Activated CD8-positive, alpha-beta memory T cell treated with anti-CD3 and anti-CD28 coated beads, Interleukin-2, amount 50 U/mL, for 24 hours (primary cell): Measurements from ENCODE around the gene SEC61G.

Source experiments
- DNase-seq: peaks from one replicate; pipeline ENCODE4 v3.0.0-alpha.2; 2020; ENCODE audit errors: extremely low read depth

The SEC61G gene

GRCh38 chr7:54764861-54765260 is 5.8 kb upstream of the SEC61G start:
- no peak for DNase-seq

- no peak for DNase-seq
Observed at GRCh38 chr7:54757711-54758110, 1.3 kb downstream of the SEC61G start.

- no peak for DNase-seq
Observed at GRCh38 chr7:54749200-54749599, 9.8 kb downstream of the SEC61G start.

GRCh38 chr7:54747234-54747633 is 11.8 kb downstream of the SEC61G start:
- no peak for DNase-seq

GRCh38 chr7:54743580-54743979 is 15.4 kb downstream of the SEC61G start:
- no peak for DNase-seq

- DNase-seq = no peak
Observed at GRCh38 chr7:54738737-54739136, 20.3 kb downstream of the SEC61G start.

- DNase-seq = no peak
Observed at GRCh38 chr7:54729107-54729506, 29.9 kb downstream of the SEC61G start.

- DNase-seq = no peak
Observed at GRCh38 chr7:54728411-54728810, 30.6 kb downstream of the SEC61G start.

- no peak for DNase-seq
Observed at GRCh38 chr7:54725255-54725654, 33.8 kb downstream of the SEC61G start.

- no peak for DNase-seq
Observed at GRCh38 chr7:54722502-54722901, 36.5 kb downstream of the SEC61G start.

- DNase-seq = no peak
Observed at GRCh38 chr7:54722026-54722425, 37.0 kb downstream of the SEC61G start.

- no peak for DNase-seq
Observed at GRCh38 chr7:54719974-54720373, 39.0 kb downstream of the SEC61G start.

GRCh38 chr7:54719425-54719824 is 39.6 kb downstream of the SEC61G start:
- no peak for DNase-seq

- DNase-seq = no peak
Observed at GRCh38 chr7:54712820-54713219, 46.2 kb downstream of the SEC61G start.

- DNase-seq = no peak
Observed at GRCh38 chr7:54711900-54712595, 47.0 kb downstream of the SEC61G start.

- no peak for DNase-seq
Observed at GRCh38 chr7:54709283-54709682, 49.7 kb downstream of the SEC61G start.

- no peak for DNase-seq
Observed at GRCh38 chr7:54705436-54705835, 53.6 kb downstream of the SEC61G start.

- no peak for DNase-seq
Observed at GRCh38 chr7:54704851-54705250, 54.2 kb downstream of the SEC61G start.
